GM12872 (cell line): ENCODE data around the gene RAB27B.

ENCODE experiments used
- TF ChIP-seq, protein P1 (sequence below): IDR thresholded peaks from 3 replicates; pipeline ENCODE4 v1.5.1; 2011; ENCODE audit warnings: low read depth, mild to moderate bottlenecking, low read length, moderate library complexity; ENCODE audit not compliant: insufficient read depth

The RAB27B gene

GRCh38 chr18:54852780-54853675 lies 24.8 kb downstream of the RAB27B start:
- TF ChIP-seq, protein P1, sequence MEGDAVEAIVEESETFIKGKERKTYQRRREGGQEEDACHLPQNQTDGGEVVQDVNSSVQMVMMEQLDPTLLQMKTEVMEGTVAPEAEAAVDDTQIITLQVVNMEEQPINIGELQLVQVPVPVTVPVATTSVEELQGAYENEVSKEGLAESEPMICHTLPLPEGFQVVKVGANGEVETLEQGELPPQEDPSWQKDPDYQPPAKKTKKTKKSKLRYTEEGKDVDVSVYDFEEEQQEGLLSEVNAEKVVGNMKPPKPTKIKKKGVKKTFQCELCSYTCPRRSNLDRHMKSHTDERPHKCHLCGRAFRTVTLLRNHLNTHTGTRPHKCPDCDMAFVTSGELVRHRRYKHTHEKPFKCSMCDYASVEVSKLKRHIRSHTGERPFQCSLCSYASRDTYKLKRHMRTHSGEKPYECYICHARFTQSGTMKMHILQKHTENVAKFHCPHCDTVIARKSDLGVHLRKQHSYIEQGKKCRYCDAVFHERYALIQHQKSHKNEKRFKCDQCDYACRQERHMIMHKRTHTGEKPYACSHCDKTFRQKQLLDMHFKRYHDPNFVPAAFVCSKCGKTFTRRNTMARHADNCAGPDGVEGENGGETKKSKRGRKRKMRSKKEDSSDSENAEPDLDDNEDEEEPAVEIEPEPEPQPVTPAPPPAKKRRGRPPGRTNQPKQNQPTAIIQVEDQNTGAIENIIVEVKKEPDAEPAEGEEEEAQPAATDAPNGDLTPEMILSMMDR: no peak

- TF ChIP-seq, protein P1: no peak
Measured at GRCh38 chr18:54856105-54856646, 27.9 kb downstream of the RAB27B start.

DNA sequence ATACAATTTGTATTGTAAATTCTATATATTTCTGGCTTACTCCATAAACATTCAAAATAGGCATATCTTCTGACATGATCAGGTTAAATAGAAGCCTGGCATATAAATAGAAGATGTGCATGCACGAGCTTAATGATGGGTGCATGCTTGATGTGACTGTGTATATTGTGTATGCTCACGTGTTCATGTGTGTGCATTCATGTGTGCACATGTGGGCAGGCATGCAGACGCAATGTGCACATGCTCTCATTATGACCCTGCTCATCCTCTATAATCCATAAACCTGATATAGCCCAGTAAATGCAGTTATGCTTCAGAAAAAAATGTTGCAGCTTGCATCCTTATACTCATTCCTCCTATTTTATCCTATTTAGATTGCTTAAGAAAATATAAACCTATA lies 29.2 kb downstream of the RAB27B start:
- TF ChIP-seq, protein P1: no peak

GRCh38 chr18:54859667-54860421 lies 31.6 kb downstream of the RAB27B start:
- TF ChIP-seq, protein P1: no peak

DNA sequence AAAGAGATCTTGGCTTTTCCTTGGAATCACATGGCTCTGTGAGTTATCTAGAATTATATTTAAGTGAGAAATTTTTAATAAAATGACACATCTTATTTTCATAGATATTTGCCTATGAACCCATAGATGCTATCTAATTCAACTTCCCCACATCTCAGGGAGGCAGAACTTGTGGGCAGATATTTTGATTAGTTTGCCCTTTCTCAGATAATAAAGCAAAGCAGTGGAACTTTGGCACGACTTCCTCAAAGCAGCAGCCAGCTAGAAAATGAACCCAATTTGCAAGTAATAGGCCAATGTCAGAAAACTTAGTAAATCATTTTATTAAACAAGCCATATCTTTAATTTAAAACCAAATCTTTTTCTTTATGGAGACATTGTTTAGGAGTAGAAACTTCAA lies 32.7 kb downstream of the RAB27B start:
- TF ChIP-seq, protein P1: no peak

DNA sequence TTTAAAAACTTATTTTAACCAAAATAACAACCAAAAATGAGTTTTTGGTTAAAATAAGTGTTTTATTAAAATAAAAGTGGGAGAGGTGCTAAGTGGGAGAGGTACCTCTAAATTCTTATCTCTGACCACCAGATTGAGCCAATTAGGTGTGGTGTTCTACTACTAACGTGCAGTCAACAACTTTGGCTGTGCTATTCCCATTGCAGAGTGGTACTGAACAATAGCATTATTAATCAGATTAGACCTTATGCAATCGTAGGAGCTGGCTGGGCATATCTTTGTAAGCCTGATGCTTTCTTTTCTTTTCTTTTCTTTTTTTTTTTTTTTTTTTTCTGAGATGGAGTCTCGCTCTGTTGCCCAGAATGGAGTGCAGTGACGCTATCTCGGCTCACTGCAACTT lies 38.9 kb downstream of the RAB27B start:
- TF ChIP-seq, protein P1: no peak

DNA sequence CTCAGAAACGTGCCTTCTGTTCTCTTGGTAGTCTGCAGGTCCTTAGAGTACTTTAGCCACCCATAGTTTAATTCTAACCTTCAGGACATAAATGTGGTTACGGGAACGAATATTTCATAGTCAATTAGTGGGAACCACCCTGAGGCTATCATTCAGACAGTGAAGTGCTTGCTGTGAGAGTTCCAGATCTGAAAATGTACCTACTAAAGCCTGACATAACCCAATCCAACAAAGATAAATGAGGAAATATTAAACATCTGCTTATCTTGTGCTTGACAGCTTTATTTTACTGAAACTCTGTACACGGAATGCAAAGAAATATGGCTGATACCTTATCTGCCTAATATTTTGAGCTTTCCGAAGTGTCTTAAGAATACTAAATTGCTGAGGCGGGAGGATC lies 43.0 kb downstream of the RAB27B start:
- TF ChIP-seq, protein P1: no peak
